ENCODE results near the gene EXOSC5. TPM values are rescaled to one million over a fixed set of nuclear protein-coding genes. Genes with fewer than 3 reads are reported as not detected.

Gene EXOSC5
- total RNA-seq: 1 to 10 TPM; 5.5 to 8.7 TPM
- 10 to 100 TPM in 1 of 2 donors, 1 to 10 TPM in 1; 9.9 to 15.4 TPM for polyA plus RNA-seq
- long read RNA-seq, donor 1, transcript EXOSC5-201 (6 exons, 1,118 nt): major isoform, 12 of 12 reads
- long read RNA-seq, donor 1, partial matches to known transcripts: 0 of 12 reads
- long read RNA-seq, donor 1, other reads (novel, unspliced or antisense): 0 of 12 reads
- long read RNA-seq, donor 2, transcript EXOSC5-201 (6 exons, 1,118 nt): major isoform, 5 of 5 reads
- long read RNA-seq, donor 2, partial matches to known transcripts: 0 of 5 reads
- long read RNA-seq, donor 2, other reads (novel, unspliced or antisense): 0 of 5 reads

GRCh38 chr19:41397086-41398049, at the start of gene EXOSC5, which contains the start of gene BCKDHA:
Gene EXOSC5 (minus strand): TSS chr19:41397359. CDS start chr19:41397328, 31 bp downstream.
Gene BCKDHA (plus strand): TSS chr19:41397818. CDS start chr19:41397828, 10 bp downstream.
- peak within 1 kb of the TSS; percentile 35 to 93 for H3K4me3 ChIP-seq (ENCODE audit: low read length in 2 of 2)
- DNase-seq: peak; percentile 99 to 100
- no peaks in the 10 kb centered on the region for H3K36me3 ChIP-seq (ENCODE audit: control insufficient read depth in 1 of 2, insufficient read depth in 2 of 2, low read length in 1 of 2)
- 0 to 1% methylated on average over 50 of the region's 50 CpGs for WGBS, 2 donors
- intact Hi-C loops (cut with DNase I): loop anchor here in 1 of 2 donors (5.0 kb wide), 1 partner anchor 40 kb away; the partner anchor contains the start of gene DMAC2
- peak within 1 kb of the TSS in 1 of 2 donors; percentile 43 for H3K27ac ChIP-seq (ENCODE audit: low read depth in 1 of 2, low read length in 2 of 2)
- H3K27me3 ChIP-seq (ENCODE audit: control insufficient read depth in 1 of 2, insufficient read depth in 2 of 2, low read length in 1 of 2): no peaks in the 10 kb centered on the region
- no peaks in the 10 kb centered on the region for H3K9me3 ChIP-seq (ENCODE audit: control insufficient read depth, low read length)
- H3K4me1 ChIP-seq (ENCODE audit: control insufficient read depth in 1 of 2, insufficient read depth in 2 of 2, low read length in 2 of 2): no peaks in the 10 kb centered on the region
- ATAC-seq (ENCODE audit: low FRiP score): peak; percentile 100

GRCh38 chr19:41445575-41445974, 48.4 kb upstream of the EXOSC5 start:
- Histone ChIP-seq H3K4me1 (ENCODE audit: control insufficient read depth in 1 of 2, insufficient read depth in 2 of 2, low read length in 2 of 2) (no peaks in the 10 kb centered on the region), H3K36me3 (ENCODE audit: control insufficient read depth in 1 of 2, insufficient read depth in 2 of 2, low read length in 1 of 2) (no peaks in the 10 kb centered on the region), H3K9me3 (ENCODE audit: control insufficient read depth, low read length) (no peaks in the 10 kb centered on the region), H3K27ac (ENCODE audit: low read depth in 1 of 2, low read length in 2 of 2) (no peak overlapping the region), H3K27me3 (ENCODE audit: control insufficient read depth in 1 of 2, insufficient read depth in 2 of 2, low read length in 1 of 2) (no peaks in the 10 kb centered on the region), H3K4me3 (ENCODE audit: low read length in 2 of 2) (no peak overlapping the region)
- WGBS, 2 donors: 59 to 64% methylated on average over 5 of the region's 5 CpGs
- no peak for DNase-seq
- no peak for ATAC-seq (ENCODE audit: low FRiP score)
- intact Hi-C loops (cut with DNase I): loop anchor here in 1 of 2 donors (5.0 kb wide), 1 partner anchor 127 kb away; no protein-coding TSS in a partner anchor

DNA sequence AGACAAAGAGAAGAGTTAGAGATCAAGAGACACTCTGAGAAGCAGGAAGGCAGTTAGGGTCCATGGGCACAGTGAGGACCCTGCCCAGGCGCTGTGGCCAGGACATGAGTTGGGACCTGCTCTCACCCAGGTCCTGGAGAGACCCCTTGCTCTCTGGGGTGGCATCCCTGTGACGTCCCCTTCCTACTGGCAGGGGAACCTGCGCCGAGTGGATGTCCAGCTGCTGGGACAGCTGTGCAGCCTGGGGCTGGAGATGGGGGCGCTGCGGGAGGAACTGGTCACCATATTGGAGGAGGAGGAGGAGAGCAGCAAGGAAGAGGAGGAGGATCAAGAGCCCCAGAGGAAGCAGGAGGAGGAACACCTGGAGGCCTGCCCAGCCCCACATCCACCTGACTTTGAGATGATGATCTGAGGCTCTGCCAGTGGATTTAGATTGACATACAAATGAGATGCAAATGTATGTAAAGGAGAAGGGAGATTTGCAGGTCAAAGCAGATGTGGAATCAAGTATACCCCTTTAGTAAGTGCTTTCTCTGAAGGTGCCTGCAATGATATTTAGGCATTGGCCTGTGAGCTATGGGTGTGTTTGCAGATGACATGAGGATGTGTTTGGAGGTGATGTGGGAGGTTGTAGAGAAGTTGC, 46.8 kb upstream of the EXOSC5 start:
- H3K36me3 ChIP-seq (ENCODE audit: control insufficient read depth in 1 of 2, insufficient read depth in 2 of 2, low read length in 1 of 2): no peaks in the 10 kb centered on the region
- no peak overlapping the region for H3K4me3 ChIP-seq (ENCODE audit: low read length in 2 of 2)
- H3K27ac ChIP-seq (ENCODE audit: low read depth in 1 of 2, low read length in 2 of 2): no peak overlapping the region
- ATAC-seq (ENCODE audit: low FRiP score) (no peak), DNase-seq (peak in 1 of 2 donors; percentile 46)
- H3K27me3 ChIP-seq (ENCODE audit: control insufficient read depth in 1 of 2, insufficient read depth in 2 of 2, low read length in 1 of 2): no peaks in the 10 kb centered on the region
- H3K4me1 ChIP-seq (ENCODE audit: control insufficient read depth in 1 of 2, insufficient read depth in 2 of 2, low read length in 2 of 2): no peaks in the 10 kb centered on the region
- H3K9me3 ChIP-seq (ENCODE audit: control insufficient read depth, low read length): no peaks in the 10 kb centered on the region
- intact Hi-C loops (cut with DNase I): no loop called here
- 59 to 62% methylated on average over 6 of the region's 6 CpGs for WGBS, 2 donors

DNA sequence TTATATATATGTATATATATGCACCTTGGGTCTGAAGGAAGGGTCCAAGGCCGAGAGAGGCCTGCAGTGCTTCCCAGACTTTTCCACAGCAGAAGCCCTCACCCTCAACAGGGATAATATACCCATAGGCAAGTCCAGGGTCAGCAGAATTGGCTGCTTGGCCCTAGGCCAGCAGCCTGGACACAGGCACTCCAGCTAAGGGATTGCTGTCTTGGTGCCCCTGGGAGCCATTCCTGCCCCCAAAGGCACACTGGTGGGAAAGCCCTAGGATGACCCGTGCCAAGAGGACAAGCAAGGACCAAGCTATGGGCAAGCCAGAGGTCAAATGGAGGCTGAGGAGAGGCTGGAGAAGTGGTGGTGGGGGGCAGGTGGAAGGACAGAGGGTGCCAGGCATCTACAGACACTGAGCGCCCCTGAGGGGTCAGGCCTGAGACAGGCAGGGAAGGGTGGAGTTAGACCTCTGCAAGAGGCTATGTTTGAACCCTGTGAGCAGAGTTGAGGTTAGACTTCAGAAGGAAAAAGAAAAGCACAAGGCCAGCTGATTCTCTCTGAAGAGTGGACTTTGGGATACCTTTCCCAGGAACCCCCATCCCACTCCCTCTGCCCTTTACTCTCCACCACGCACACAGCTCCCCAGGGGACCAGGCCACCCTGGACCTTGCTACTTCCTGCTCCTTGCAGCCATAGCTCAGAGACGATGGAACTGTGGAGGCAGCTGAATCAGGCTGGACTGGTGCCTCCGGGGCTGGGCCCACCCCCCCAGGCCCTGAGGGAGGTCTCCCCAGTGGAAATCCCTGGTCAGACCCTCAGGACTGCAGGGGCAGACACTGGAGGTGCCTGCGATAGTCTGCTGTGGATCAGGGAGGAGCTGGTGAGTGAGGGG, 45.6 kb upstream of the EXOSC5 start, which contains the start of gene ERICH4:
Gene ERICH4, plus strand, starts transcription at position 684 of the 883 bp plus-strand sequence. Its CDS starts 14 bp downstream, at position 698.
- Histone ChIP-seq H3K9me3 (ENCODE audit: control insufficient read depth, low read length) (no peaks in the 10 kb centered on the region), H3K4me1 (ENCODE audit: control insufficient read depth in 1 of 2, insufficient read depth in 2 of 2, low read length in 2 of 2) (no peaks in the 10 kb centered on the region), H3K27ac (ENCODE audit: low read depth in 1 of 2, low read length in 2 of 2) (no peak within 1 kb of the TSS), H3K36me3 (ENCODE audit: control insufficient read depth in 1 of 2, insufficient read depth in 2 of 2, low read length in 1 of 2) (no peaks in the 10 kb centered on the region), H3K4me3 (ENCODE audit: low read length in 2 of 2) (no peak within 1 kb of the TSS), H3K27me3 (ENCODE audit: control insufficient read depth in 1 of 2, insufficient read depth in 2 of 2, low read length in 1 of 2) (no peaks in the 10 kb centered on the region)
- intact Hi-C loops (cut with DNase I): no loop called here
- WGBS, 2 donors: 52 to 58% methylated on average over 7 of the region's 7 CpGs
- no peak for ATAC-seq (ENCODE audit: low FRiP score)
- DNase-seq: peak in 1 of 2 donors; percentile 55

DNA sequence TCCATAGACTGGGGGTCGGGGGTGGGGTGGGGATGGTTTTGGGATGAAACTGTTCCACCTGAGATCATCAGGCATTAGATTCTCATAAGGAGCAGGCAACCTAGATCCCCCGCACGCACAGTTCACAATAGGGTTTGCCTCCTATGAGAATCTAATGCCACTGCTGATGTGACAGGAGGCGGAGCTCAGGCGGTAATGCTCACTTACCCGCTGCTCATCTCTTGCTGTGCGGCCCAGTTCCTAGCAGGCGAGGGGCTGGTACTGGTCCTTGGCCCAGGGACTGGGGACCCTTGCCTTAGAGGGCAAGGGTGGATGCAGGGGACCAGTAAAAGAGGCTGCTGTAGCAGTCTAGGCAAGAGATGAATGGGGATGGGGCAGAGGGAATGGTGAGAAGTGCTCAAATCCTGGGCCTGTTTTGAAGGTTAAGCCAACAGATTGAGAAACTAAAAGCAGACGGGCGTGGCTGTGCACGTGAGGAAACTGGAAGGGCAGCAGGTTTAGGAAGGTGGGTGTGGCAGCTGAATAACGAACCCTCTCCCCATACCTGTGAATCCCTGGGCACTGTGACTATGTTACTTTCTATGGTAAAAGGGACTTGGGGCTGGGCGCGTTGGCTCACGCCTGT, 44.3 kb upstream of the EXOSC5 start:
- H3K27me3 ChIP-seq (ENCODE audit: control insufficient read depth in 1 of 2, insufficient read depth in 2 of 2, low read length in 1 of 2): no peaks in the 10 kb centered on the region
- intact Hi-C loops (cut with DNase I): no loop called here
- no peak overlapping the region for H3K4me3 ChIP-seq (ENCODE audit: low read length in 2 of 2)
- H3K27ac ChIP-seq (ENCODE audit: low read depth in 1 of 2, low read length in 2 of 2): no peak overlapping the region
- DNase-seq: peak in 1 of 2 donors; percentile 68
- no peaks in the 10 kb centered on the region for H3K4me1 ChIP-seq (ENCODE audit: control insufficient read depth in 1 of 2, insufficient read depth in 2 of 2, low read length in 2 of 2)
- 78 to 86% methylated on average over 15 of the region's 15 CpGs for WGBS, 2 donors
- H3K9me3 ChIP-seq (ENCODE audit: control insufficient read depth, low read length): no peaks in the 10 kb centered on the region
- no peak for ATAC-seq (ENCODE audit: low FRiP score)
- no peaks in the 10 kb centered on the region for H3K36me3 ChIP-seq (ENCODE audit: control insufficient read depth in 1 of 2, insufficient read depth in 2 of 2, low read length in 1 of 2)

GRCh38 chr19:41439441-41440222, 42.5 kb upstream of the EXOSC5 start, which contains the start of gene DMAC2:
Gene DMAC2 (minus strand): TSS chr19:41439912. CDS start chr19:41439899, 13 bp downstream.
- DNase-seq (peak; percentile 98), ATAC-seq (ENCODE audit: low FRiP score) (peak; percentile 98)
- H3K27ac ChIP-seq (ENCODE audit: low read depth in 1 of 2, low read length in 2 of 2): peak within 1 kb of the TSS in 1 of 2 donors; percentile 99
- H3K4me3 ChIP-seq (ENCODE audit: low read length in 2 of 2): peak within 1 kb of the TSS; percentile 43 to 45
- intact Hi-C loops (cut with DNase I): loop anchor here in 1 of 2 donors (5.0 kb wide), 1 partner anchor 42 kb away; the partner anchor contains the start of genes BCKDHA and EXOSC5
- 1% methylated on average over 40 of the region's 40 CpGs for WGBS, 2 donors
- H3K36me3 ChIP-seq (ENCODE audit: control insufficient read depth in 1 of 2, insufficient read depth in 2 of 2, low read length in 1 of 2): no peaks in the 10 kb centered on the region
- H3K27me3 ChIP-seq (ENCODE audit: control insufficient read depth in 1 of 2, insufficient read depth in 2 of 2, low read length in 1 of 2): no peaks in the 10 kb centered on the region
- H3K4me1 ChIP-seq (ENCODE audit: control insufficient read depth in 1 of 2, insufficient read depth in 2 of 2, low read length in 2 of 2): no peaks in the 10 kb centered on the region
- H3K9me3 ChIP-seq (ENCODE audit: control insufficient read depth, low read length): no peaks in the 10 kb centered on the region

Measured in aorta (tissue), 5 donors.